ENCODE data around the gene BABAM2.

The BABAM2 gene

DNA sequence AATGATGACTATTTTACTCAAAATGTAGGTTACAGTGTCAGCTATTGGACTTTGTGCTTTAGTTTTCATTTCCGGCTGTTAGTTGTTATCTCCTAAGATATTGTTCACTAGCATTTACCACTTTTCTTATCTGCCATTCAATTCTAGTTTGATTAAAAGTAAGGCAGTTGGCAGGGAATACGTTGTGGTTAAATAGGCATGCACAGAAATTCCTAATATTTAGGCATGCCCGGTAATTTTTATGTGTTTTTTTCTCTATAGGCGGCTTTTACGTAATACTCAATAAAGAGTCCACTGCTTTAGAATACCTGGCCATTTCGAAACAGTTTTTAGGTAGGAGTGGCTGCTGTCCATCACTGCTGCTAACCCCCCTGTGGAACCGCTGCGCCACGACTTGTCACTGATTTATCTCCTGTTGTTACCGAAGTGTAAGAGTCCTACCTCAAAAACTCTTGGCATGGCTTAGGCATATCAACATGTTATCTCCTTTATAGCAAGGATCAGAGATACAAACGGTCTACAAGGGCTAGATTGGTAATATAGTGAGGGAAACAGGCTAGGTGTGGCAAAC, 39.5 kb downstream of the BABAM2 start:
- no peak overlapping the region for H3K4me3 ChIP-seq (ENCODE audit: low read depth, low read length)
- TF ChIP-seq, protein P1, sequence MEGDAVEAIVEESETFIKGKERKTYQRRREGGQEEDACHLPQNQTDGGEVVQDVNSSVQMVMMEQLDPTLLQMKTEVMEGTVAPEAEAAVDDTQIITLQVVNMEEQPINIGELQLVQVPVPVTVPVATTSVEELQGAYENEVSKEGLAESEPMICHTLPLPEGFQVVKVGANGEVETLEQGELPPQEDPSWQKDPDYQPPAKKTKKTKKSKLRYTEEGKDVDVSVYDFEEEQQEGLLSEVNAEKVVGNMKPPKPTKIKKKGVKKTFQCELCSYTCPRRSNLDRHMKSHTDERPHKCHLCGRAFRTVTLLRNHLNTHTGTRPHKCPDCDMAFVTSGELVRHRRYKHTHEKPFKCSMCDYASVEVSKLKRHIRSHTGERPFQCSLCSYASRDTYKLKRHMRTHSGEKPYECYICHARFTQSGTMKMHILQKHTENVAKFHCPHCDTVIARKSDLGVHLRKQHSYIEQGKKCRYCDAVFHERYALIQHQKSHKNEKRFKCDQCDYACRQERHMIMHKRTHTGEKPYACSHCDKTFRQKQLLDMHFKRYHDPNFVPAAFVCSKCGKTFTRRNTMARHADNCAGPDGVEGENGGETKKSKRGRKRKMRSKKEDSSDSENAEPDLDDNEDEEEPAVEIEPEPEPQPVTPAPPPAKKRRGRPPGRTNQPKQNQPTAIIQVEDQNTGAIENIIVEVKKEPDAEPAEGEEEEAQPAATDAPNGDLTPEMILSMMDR (IDR thresholded peaks at IDR 0.05; ENCODE audit: low read depth, low read length, missing control alignments): no peak
- in situ Hi-C loops (cut with HindIII; ENCODE audit: low sequenced_read_pairs): loop anchor here (10.0 kb wide), 1 partner anchor 105 kb away; no protein-coding TSS in a partner anchor
- no peak for DNase-seq (ENCODE audit: low read depth)

DNA sequence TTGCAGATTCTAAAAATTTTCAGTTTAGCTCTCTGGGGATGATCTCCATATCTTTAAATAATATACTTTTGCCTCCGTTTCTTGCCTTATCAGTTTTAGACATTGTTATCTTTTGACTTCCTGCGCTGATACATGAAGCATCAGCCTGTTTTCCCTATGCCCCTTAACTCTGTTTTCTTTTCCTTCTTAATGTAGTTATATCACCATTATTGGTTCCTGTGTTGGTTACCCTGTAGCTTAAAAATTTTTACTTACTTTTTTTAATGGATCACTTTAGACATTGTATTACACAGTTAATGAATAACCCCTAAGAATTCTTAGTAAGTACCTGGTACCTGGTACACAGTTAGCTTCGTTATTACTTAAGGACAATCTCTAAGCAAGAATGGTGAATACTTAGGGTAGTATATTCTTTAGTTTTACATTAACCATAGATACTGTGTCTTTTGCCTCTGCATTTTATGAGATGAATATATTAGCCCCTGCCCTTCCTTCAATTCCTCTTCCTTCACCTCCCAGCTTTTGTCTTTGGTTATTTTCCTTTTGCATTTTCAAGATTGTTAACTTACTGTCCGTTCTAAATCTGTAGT, 40.9 kb downstream of the BABAM2 start:
- TF ChIP-seq, protein P1 (IDR thresholded peaks at IDR 0.05; ENCODE audit: low read depth, low read length, missing control alignments): no peak
- in situ Hi-C loops (cut with HindIII; ENCODE audit: low sequenced_read_pairs): loop anchor here (10.0 kb wide), 1 partner anchor 103 kb away; no protein-coding TSS in a partner anchor

DNA sequence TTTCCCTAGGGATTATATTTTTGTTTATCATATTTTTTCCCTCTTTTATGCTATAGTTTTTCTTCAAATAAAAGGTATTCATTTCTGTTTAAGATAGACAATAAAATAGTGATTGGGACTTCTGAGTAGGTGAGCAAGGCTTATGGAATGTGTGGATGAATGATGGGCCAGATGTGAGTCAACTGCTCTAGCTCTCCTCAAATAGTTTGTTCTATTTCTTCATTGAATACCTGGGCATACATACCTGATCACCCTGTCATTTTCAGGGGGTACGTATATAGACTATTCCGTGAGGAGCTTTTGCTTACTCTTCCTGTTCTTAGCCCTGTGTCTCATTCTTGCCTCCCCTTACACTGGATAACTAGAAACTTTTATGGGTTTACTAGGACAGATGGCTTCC, 41.9 kb downstream of the BABAM2 start:
- DNase-seq (ENCODE audit: low read depth): no peak
- TF ChIP-seq, protein P1 (IDR thresholded peaks at IDR 0.05; ENCODE audit: low read depth, low read length, missing control alignments): no peak
- in situ Hi-C loops (cut with HindIII; ENCODE audit: low sequenced_read_pairs): loop anchor here (10.0 kb wide), 1 partner anchor 102 kb away; no protein-coding TSS in a partner anchor
- no peak overlapping the region for H3K4me3 ChIP-seq (ENCODE audit: low read depth, low read length)

More for the DNA sequence above, 40.9 kb downstream of the BABAM2 start:
- H3K4me3 ChIP-seq (ENCODE audit: low read depth, low read length): no peak overlapping the region
- no peak for DNase-seq (ENCODE audit: low read depth)

DNA sequence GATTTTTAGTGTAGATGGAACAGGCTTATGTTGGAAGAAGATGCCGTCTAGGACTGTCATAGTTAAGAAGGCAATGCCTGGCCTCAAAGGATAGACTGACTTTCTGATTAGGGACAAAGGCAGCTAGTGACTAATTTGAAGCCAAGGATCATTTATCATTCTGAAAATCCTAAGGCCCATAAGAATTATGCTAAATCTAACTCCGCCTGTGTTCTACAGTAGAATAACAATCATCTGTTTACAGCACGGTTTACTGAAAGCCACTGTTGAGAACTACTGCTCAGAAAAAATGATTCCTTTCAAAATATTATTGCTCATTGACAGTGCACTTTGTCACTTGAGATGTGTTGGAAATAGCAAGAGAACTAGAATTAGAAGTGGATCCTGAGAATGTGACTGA, 44.5 kb downstream of the BABAM2 start:
- in situ Hi-C loops (cut with HindIII; ENCODE audit: low sequenced_read_pairs): loop anchor here (10.0 kb wide), 1 partner anchor 100 kb away; no protein-coding TSS in a partner anchor
- no peak for DNase-seq (ENCODE audit: low read depth)
- TF ChIP-seq, protein P1 (IDR thresholded peaks at IDR 0.05; ENCODE audit: low read depth, low read length, missing control alignments): no peak
- H3K4me3 ChIP-seq (ENCODE audit: low read depth, low read length): no peak overlapping the region

DNA sequence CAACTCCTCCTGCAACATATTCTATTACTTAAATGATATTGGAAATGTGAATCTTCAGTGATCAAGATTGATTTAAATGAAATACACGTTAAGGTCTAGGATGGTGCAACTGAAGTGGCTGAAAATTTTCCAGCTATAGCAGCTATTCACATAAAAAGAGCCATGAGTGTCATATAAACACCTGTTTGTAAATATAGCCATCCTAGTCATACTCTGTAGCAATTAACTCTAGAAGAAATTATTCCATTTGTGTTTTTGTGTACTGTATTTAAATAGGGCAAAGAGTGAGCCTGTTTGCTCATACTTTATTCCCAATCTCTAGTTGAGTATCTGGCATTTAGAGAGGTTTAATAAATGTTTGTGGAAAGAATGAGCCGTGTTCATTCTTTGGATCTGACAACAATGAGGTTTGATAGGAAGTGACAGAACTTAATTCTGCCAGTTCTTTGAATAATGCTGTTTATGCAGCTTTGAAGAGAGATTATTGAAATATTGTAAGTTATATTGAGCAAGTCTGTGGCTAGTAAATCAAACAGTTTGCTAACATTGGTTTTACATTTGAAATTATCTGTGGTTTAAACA, 49.7 kb downstream of the BABAM2 start:
- in situ Hi-C loops (cut with HindIII; ENCODE audit: low sequenced_read_pairs): no loop called here
- TF ChIP-seq, protein P1 (IDR thresholded peaks at IDR 0.05; ENCODE audit: low read depth, low read length, missing control alignments): no peak
- no peak for DNase-seq (ENCODE audit: low read depth)
- no peak overlapping the region for H3K4me3 ChIP-seq (ENCODE audit: low read depth, low read length)

DNA sequence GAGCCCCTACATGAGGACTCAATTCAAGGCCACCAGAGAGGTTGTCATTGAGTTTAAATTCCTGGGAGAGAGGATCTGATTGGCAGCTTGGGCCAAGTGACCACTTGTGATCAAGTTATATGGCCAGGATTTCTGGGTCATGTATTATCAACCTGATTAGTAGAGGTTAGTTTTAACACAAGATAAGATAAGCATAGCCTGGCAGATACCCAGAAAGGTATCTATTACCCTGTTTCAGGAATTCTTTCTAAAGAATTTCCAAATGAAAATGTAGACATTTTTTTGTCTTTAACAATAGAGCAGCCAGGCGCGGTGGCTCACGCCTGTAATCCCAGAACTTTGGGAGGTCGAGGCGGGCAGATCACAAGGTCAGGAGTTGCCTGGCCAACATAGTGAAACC, 50.5 kb downstream of the BABAM2 start:
- no peak overlapping the region for H3K4me3 ChIP-seq (ENCODE audit: low read depth, low read length)
- TF ChIP-seq, protein P1 (IDR thresholded peaks at IDR 0.05; ENCODE audit: low read depth, low read length, missing control alignments): no peak
- in situ Hi-C loops (cut with HindIII; ENCODE audit: low sequenced_read_pairs): no loop called here
- no peak for DNase-seq (ENCODE audit: low read depth)

Measured in astrocyte of the cerebellum (primary cell).